ENCODE measurements around the gene ING1. TPM values are rescaled to one million over a fixed set of nuclear protein-coding genes. Genes with fewer than 3 reads are reported as not detected.
A peak's percentile ranks its signal among the peaks of the same experiment; 100 is the strongest.

The ING1 gene
- polyA plus RNA-seq, 2 of the 4 experiments (the other 2 are of a cell fraction): 7.9 to 8.6 TPM

DNA sequence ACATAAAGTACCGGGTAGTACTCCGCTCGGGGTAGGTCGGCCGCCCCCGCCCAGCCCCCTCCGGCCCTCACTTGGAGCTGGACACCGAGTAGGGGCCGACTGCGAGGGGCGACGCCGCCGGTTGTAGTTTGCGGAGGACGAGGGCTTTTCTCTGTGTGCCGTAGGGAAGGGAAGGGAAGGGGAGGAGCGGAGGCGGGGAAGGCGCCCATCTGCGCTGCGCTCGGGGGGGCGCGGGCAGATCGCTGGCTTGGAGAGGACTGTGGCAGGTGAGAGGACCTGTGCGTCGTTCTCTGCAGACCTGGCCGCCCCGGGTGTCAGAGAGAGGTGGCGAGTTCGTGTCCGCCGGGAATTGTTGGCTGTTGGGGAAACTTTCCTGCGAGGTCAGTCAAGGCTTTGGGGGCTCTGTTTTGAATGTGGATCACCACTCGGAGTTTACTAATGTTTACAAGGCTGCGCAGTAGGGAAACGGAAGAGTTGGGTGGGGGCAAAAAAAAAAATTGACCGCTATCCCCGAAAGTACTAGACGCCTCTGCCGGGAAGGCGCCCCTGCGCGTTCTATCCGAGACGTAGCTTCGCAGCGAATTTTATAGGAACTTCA lies 1.4 kb downstream of the ING1 start:
- Histone ChIP-seq H3K4me3 (peak overlapping the region; percentile 93), H3K4me2 (peak overlapping the region; percentile 82), H3K9me3 (no peaks in the 10 kb centered on the region), H3K27ac (peak overlapping the region; percentile 94 to 98), H3K4me1 (peaks cover 18% of the 10 kb centered on the region; the same call in 2 of the 3 replicates)
- no peak for DNase-seq (ENCODE audit: low read depth in 1 of 2, low spot score in 1 of 2)
- peak; percentile 3; a peak in 5 of 6 replicates for ATAC-seq
- ChIA-PET POLR2A (interaction anchor here (0.6 to 1.5 kb wide), 24 partner anchors 9 to 406 kb away, joined by 3 to 25 read pairs (median 4); partner anchors contain the start of genes ANKRD10, CARS2 and NAXD), CTCF (interaction anchor here (0.6 to 1.0 kb wide), 2 partner anchors 11 to 245 kb away, joined by 3 read pairs; no protein-coding TSS in a partner anchor)
- 1% methylated on average over 15 of the region's 49 CpGs for WGBS (ENCODE audit: missing lambda C conversion rate)
- FAIRE-seq: no peak
- TF ChIP-seq CBX8 (IDR thresholded peaks at IDR 0.05) (no peak), HEYL (CRISPR knock-in tag; IDR thresholded peaks at IDR 0.05) (no peak), RNF2 (IDR thresholded peaks at IDR 0.05; ENCODE audit: borderline replicate concordance, low read depth) (no peak), POLR2A (IDR thresholded peaks at IDR 0.05; ENCODE audit: low read length) (peak; percentile 99), ZSCAN20 (CRISPR knock-in tag; IDR thresholded peaks at IDR 0.05) (no peak), KDM1A (IDR thresholded peaks at IDR 0.05; ENCODE audit: low read depth) (no peak), FOSB (CRISPR knock-in tag; IDR thresholded peaks at IDR 0.05) (no peak), CTCF (IDR thresholded peaks at IDR 0.05) (no peak), ATOH8 (CRISPR knock-in tag; IDR thresholded peaks at IDR 0.05; ENCODE audit: low read depth) (no peak), POLR2AphosphoS2 (conservative IDR thresholded peaks at IDR 0.05; ENCODE audit: low read length) (no peak), ZNF302 (CRISPR knock-in tag; IDR thresholded peaks at IDR 0.05) (no peak), ZFP36 (IDR thresholded peaks at IDR 0.05; ENCODE audit: borderline replicate concordance, partially characterized antibody) (peak; percentile 13), NFE2L2 (conservative IDR thresholded peaks at IDR 0.05; ENCODE audit: low read length) (no peak), RARB (CRISPR knock-in tag; IDR thresholded peaks at IDR 0.05) (peak; percentile 56; the same call in 1 of the 2 replicates), NR3C1 (IDR thresholded peaks at IDR 0.05) (no peak), HOXB5 (CRISPR knock-in tag; IDR thresholded peaks at IDR 0.05) (no peak), JUNB (IDR thresholded peaks at IDR 0.05) (no peak), SREBF2 (IDR thresholded peaks at IDR 0.05) (no peak), MAZ (IDR thresholded peaks at IDR 0.05; ENCODE audit: borderline replicate concordance, low read depth, low read length) (no peak), PBX3 (IDR thresholded peaks at IDR 0.05) (peak; percentile 59), TFCP2L1 (CRISPR knock-in tag; IDR thresholded peaks at IDR 0.05) (peak; percentile 75; the same call in 1 of the 2 replicates), MYC (IDR thresholded peaks at IDR 0.05; ENCODE audit: borderline replicate concordance, low read length) (no peak), JUN (IDR thresholded peaks at IDR 0.05) (peak; percentile 36 to 91; a peak in 4 of 5 replicates), PHF8 (IDR thresholded peaks at IDR 0.05; ENCODE audit: borderline replicate concordance, low read depth) (peak; percentile 77; the same call in 1 of the 2 replicates), CHD2 (IDR thresholded peaks at IDR 0.05; ENCODE audit: low read length, partially characterized antibody) (no peak), EP300 (IDR thresholded peaks at IDR 0.05) (no peak)
- TF ChIP-seq, protein P1, sequence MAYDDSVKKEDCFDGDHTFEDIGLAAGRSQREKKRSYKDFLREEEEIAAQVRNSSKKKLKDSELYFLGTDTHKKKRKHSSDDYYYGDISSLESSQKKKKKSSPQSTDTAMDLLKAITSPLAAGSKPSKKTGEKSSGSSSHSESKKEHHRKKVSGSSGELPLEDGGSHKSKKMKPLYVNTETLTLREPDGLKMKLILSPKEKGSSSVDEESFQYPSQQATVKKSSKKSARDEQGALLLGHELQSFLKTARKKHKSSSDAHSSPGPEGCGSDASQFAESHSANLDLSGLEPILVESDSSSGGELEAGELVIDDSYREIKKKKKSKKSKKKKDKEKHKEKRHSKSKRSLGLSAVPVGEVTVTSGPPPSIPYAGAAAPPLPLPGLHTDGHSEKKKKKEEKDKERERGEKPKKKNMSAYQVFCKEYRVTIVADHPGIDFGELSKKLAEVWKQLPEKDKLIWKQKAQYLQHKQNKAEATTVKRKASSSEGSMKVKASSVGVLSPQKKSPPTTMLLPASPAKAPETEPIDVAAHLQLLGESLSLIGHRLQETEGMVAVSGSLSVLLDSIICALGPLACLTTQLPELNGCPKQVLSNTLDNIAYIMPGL (CRISPR knock-in tag; IDR thresholded peaks at IDR 0.05; ENCODE audit: borderline replicate concordance): no peak
- TF ChIP-seq, protein P2, sequence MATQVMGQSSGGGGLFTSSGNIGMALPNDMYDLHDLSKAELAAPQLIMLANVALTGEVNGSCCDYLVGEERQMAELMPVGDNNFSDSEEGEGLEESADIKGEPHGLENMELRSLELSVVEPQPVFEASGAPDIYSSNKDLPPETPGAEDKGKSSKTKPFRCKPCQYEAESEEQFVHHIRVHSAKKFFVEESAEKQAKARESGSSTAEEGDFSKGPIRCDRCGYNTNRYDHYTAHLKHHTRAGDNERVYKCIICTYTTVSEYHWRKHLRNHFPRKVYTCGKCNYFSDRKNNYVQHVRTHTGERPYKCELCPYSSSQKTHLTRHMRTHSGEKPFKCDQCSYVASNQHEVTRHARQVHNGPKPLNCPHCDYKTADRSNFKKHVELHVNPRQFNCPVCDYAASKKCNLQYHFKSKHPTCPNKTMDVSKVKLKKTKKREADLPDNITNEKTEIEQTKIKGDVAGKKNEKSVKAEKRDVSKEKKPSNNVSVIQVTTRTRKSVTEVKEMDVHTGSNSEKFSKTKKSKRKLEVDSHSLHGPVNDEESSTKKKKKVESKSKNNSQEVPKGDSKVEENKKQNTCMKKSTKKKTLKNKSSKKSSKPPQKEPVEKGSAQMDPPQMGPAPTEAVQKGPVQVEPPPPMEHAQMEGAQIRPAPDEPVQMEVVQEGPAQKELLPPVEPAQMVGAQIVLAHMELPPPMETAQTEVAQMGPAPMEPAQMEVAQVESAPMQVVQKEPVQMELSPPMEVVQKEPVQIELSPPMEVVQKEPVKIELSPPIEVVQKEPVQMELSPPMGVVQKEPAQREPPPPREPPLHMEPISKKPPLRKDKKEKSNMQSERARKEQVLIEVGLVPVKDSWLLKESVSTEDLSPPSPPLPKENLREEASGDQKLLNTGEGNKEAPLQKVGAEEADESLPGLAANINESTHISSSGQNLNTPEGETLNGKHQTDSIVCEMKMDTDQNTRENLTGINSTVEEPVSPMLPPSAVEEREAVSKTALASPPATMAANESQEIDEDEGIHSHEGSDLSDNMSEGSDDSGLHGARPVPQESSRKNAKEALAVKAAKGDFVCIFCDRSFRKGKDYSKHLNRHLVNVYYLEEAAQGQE (IDR thresholded peaks at IDR 0.05): peak; percentile 58; the same call in 1 of the 2 replicates
- TF ChIP-seq, protein P3, sequence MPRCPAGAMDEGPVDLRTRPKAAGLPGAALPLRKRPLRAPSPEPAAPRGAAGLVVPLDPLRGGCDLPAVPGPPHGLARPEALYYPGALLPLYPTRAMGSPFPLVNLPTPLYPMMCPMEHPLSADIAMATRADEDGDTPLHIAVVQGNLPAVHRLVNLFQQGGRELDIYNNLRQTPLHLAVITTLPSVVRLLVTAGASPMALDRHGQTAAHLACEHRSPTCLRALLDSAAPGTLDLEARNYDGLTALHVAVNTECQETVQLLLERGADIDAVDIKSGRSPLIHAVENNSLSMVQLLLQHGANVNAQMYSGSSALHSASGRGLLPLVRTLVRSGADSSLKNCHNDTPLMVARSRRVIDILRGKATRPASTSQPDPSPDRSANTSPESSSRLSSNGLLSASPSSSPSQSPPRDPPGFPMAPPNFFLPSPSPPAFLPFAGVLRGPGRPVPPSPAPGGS (IDR thresholded peaks at IDR 0.05): peak; percentile 98
- TF ChIP-seq, protein P4, sequence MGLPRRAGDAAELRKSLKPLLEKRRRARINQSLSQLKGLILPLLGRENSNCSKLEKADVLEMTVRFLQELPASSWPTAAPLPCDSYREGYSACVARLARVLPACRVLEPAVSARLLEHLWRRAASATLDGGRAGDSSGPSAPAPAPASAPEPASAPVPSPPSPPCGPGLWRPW (IDR thresholded peaks at IDR 0.05): no peak
